EH (cell line): ENCODE measurements around the gene ERN1.

ENCODE experiments used
- DNase-seq: peaks from one replicate; pipeline ENCODE4 v3.0.0-alpha.2; 2015; ENCODE audit warnings: low read depth

Gene ERN1

DNA sequence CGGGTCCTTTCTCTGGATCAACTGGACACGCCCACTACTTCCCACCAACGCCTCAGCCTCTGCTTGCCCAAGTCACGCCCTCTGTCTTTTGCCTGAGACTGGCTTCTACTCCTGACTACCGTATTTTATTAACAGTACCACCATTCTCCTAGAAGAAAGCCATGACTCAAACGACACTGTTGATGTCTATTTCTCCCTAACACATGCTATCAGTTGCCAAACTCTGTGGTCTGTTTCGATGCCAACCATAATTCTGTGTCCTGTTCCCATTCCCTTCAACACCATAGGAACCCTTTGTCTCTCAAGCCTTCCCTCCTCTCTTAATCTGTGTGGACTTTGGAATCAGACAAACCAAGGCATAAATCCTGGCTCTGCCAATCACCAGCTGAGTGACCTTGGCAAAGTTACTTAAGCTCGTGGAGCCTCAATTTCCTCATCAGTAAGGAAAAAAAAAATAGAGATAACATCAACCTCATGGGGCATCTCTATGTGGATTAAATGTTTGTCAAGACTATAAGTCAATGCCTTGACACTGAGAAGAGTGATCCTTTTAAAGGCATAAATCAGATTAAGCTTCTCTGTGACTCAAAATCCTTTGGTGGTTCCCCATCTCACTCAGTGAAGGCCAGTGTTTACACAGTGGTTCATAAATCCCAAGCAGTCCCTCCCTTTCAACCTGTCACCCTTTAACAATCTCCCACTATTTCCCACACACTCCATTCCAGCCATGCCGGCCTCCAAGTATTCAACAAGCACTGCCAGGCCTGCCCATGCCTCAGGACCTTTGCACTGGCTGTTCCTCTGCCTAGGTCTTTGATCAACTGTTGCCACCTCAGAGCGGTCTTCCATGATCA is 45.6 kb downstream of the ERN1 start:
- DNase-seq, result peak; percentile 72

- no peak for DNase-seq
Observed at GRCh38 chr17:64083563-64084085, 46.3 kb downstream of the ERN1 start.

- DNase-seq, result no peak
Observed at GRCh38 chr17:64083093-64083492, 46.9 kb downstream of the ERN1 start.

GRCh38 chr17:64081802-64082799 is 47.8 kb downstream of the ERN1 start:
- DNase-seq, result peak; percentile 78

- no peak for DNase-seq
Observed at GRCh38 chr17:64080174-64080618, 49.7 kb downstream of the ERN1 start.

GRCh38 chr17:64077379-64077778 is 52.6 kb downstream of the ERN1 start:
- no peak for DNase-seq

DNA sequence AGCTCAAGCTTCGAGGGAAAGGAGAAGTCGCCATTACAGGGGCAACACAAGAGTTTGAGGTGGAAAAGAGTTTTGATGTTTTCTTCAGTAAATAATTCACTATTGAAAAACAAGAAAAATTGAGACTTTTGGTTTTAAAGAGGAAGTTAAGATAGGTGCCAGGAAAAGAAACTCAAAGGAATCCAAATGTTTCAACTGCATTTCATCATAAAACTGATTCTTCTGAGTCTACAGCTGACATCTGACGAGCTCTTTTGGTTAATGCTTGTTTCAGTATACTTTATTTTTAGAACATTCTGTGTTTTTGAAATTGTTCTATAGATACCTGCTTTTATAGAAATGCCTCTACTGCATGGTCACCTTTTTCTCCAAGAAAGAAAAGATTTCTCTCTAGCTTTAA is 54.0 kb downstream of the ERN1 start:
- DNase-seq, result no peak

GRCh38 chr17:64074704-64075426 is 55.1 kb downstream of the ERN1 start:
- peak; percentile 82 for DNase-seq

- no peak for DNase-seq
Observed at GRCh38 chr17:64073771-64074703, 55.9 kb downstream of the ERN1 start.

DNA sequence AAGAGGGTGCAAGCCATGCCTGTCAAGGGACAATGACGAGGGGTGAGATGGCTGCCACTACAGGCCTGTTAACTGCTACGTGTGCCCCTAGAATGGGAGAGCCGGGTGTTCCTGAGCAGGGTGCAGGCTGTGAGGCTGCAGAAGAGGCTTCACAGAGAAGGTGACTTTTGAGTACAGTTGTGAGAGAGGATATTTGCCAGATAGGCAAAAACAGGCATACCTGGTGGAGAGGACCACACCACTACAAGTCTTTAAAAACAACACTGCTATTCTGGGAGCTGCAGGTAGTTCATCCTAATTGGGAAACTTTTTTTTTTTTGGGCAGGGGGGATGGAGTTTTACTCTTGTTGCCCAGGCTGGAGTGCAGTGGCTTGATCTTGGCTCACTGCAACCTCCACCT is 58.8 kb downstream of the ERN1 start:
- no peak for DNase-seq

GRCh38 chr17:64070213-64070612 is 59.7 kb downstream of the ERN1 start:
- no peak for DNase-seq

GRCh38 chr17:64069143-64069542 is 60.8 kb downstream of the ERN1 start:
- DNase-seq, result no peak

- peak; percentile 38 for DNase-seq
Observed at GRCh38 chr17:64067657-64068056, 62.3 kb downstream of the ERN1 start.

GRCh38 chr17:64066716-64067115 is 63.2 kb downstream of the ERN1 start:
- no peak for DNase-seq

DNA sequence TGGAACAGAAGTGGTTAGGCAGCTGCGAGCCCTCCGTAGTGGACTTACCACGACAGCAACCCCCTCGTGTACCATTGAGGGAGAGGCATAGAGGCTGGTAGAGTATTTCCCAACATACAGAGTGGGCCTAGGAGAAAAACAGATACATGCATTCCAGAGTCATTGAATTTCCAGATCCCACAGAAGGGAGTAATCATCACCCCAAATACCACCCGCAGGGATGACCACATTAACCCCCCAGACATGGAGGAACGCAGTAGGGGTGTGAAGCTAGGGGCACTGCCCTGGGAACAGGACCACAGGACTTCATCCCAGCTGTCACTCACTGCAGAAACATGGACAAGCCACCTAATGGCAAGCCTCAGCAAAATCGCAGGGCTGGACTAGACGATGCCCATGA is 64.8 kb downstream of the ERN1 start:
- DNase-seq, result no peak

- no peak for DNase-seq
Observed at GRCh38 chr17:64064331-64064730, 65.6 kb downstream of the ERN1 start.

GRCh38 chr17:64063766-64064224 is 66.1 kb downstream of the ERN1 start:
- peak; percentile 29 for DNase-seq

- DNase-seq, result no peak
Observed at GRCh38 chr17:64063088-64063487, 66.9 kb downstream of the ERN1 start.

GRCh38 chr17:64061178-64061898 is 68.6 kb downstream of the ERN1 start:
- no peak for DNase-seq

DNA sequence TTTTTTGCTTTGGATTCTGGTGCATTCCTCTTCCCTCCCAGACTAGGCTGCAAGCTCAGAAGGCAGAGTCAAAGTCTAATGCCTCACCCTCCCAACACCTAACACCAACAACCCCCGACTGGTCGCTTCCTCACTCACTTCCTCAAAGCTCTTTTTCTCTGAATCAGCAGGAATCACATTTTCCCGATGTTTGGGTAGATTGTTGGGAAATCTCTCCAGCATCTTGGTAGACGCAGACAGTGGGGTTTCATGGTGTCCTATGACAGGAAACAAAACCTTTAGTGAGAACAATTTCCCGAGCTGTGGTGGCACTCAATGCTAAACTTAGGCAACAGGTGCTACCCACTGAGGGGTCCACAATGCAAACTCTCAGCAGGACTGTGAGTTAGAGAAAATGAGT is 69.6 kb downstream of the ERN1 start:
- DNase-seq, result no peak
